HS-27A (cell line): ENCODE data around the gene BORA.
"Not testable (repeated sequence)": the region's sequence is repeated elsewhere in the genome, so short reads cannot be mapped to it uniquely, and the experiment has no call there.

Experiments
- DNase-seq: peaks from one replicate; pipeline ENCODE4 v3.0.0-alpha.2; 2012; ENCODE audit warnings: low read depth, missing footprints

Gene BORA

GRCh38 chr13:72727417-72728289 lies at the start of gene BORA, which contains the start of gene MZT1:
Gene BORA, plus strand, starts transcription at chr13:72727923. Its CDS starts 1,018 bp downstream, at chr13:72728941.
Gene MZT1, minus strand, starts transcription at chr13:72727629. Its CDS starts 27 bp downstream, at chr13:72727602.
- peak; percentile 90 for DNase-seq

- DNase-seq: no peak
These were observed 49.4 kb upstream of the BORA start for GRCh38 chr13:72678312-72678711.

- no peak for DNase-seq
These were observed 47.4 kb upstream of the BORA start for GRCh38 chr13:72680353-72680752.

GRCh38 chr13:72686766-72687165 lies 41.0 kb upstream of the BORA start:
- no peak for DNase-seq

GRCh38 chr13:72689181-72689696 lies 38.5 kb upstream of the BORA start:
- no peak for DNase-seq

GRCh38 chr13:72692884-72693514 lies 34.7 kb upstream of the BORA start:
- DNase-seq: no peak

GRCh38 chr13:72693832-72694231 lies 33.9 kb upstream of the BORA start:
- no peak for DNase-seq

- DNase-seq: no peak
These were observed 33.4 kb upstream of the BORA start for GRCh38 chr13:72694314-72694713.

- no peak for DNase-seq
These were observed 31.1 kb upstream of the BORA start for GRCh38 chr13:72696579-72696978.

GRCh38 chr13:72698164-72698563 lies 29.6 kb upstream of the BORA start:
- DNase-seq: no peak

- DNase-seq: no peak
These were observed 27.2 kb upstream of the BORA start for GRCh38 chr13:72700509-72700908.

- no peak for DNase-seq
These were observed 10.9 kb upstream of the BORA start for GRCh38 chr13:72716776-72717175.

- not testable (repeated sequence) for DNase-seq
These were observed 1.5 kb upstream of the BORA start for GRCh38 chr13:72726185-72726584.

- no peak for DNase-seq
These were observed 852 bp upstream of the BORA start for GRCh38 chr13:72726726-72727416.

- DNase-seq: no peak
These were observed 525 bp downstream of the BORA start for GRCh38 chr13:72728290-72728605.

- DNase-seq: no peak
These were observed 9.3 kb downstream of the BORA start for GRCh38 chr13:72737033-72737432.

GRCh38 chr13:72740015-72740414 lies 12.3 kb downstream of the BORA start:
- no peak for DNase-seq

GRCh38 chr13:72745260-72745659 lies 17.5 kb downstream of the BORA start:
- DNase-seq: no peak

GRCh38 chr13:72751220-72751619 lies 23.5 kb downstream of the BORA start:
- DNase-seq: no peak

GRCh38 chr13:72754111-72754510 lies 26.4 kb downstream of the BORA start:
- DNase-seq: no peak

- DNase-seq: no peak
These were observed 30.2 kb downstream of the BORA start for GRCh38 chr13:72757792-72758535.

- DNase-seq: no peak
These were observed 32.5 kb downstream of the BORA start for GRCh38 chr13:72760189-72760588.
